Effector CD8-positive, alpha-beta T cell (primary cell): ENCODE data around the gene F2RL1.
"Not testable (repeated sequence)": the region's sequence is repeated elsewhere in the genome, so short reads cannot be mapped to it uniquely, and the experiment has no call there.

ENCODE experiments used
- DNase-seq: peaks from one replicate; lab custom pipeline; 2025; lab: John Stamatoyannopoulos, UW
- total RNA-seq, 4 experiments: gene quantifications; one replicate each; lab custom pipeline; 2026; lab: John Stamatoyannopoulos, UW

F2RL1 gene
- total RNA-seq: 3.6 to 12.2 (median 6.6) reads per million in 4 experiments

- DNase-seq: peak; percentile 31
Observed at GRCh38 chr5:76818844-76819831, at the start of gene F2RL1. Gene F2RL1, plus strand, starts transcription at chr5:76819030. Its CDS starts 153 bp downstream, at chr5:76819183.

- DNase-seq: not testable (repeated sequence)
Observed at GRCh38 chr5:76771041-76771440, 47.8 kb upstream of the F2RL1 start.

GRCh38 chr5:76771705-76772405, 47.0 kb upstream of the F2RL1 start:
- DNase-seq: no peak

GRCh38 chr5:76775921-76776320, 42.9 kb upstream of the F2RL1 start:
- no peak for DNase-seq

GRCh38 chr5:76776391-76776790, 42.4 kb upstream of the F2RL1 start:
- DNase-seq: no peak

- DNase-seq: not testable (repeated sequence)
Observed at GRCh38 chr5:76780616-76781015, 38.2 kb upstream of the F2RL1 start.

GRCh38 chr5:76781775-76782174, 37.1 kb upstream of the F2RL1 start:
- DNase-seq: no peak

- DNase-seq: no peak
Observed at GRCh38 chr5:76782444-76782843, 36.4 kb upstream of the F2RL1 start.

- DNase-seq: no peak
Observed at GRCh38 chr5:76787237-76787636, 31.6 kb upstream of the F2RL1 start.

- DNase-seq: no peak
Observed at GRCh38 chr5:76788362-76788761, 30.5 kb upstream of the F2RL1 start.

- DNase-seq: not testable (repeated sequence)
Observed at GRCh38 chr5:76789275-76789674, 29.6 kb upstream of the F2RL1 start.

GRCh38 chr5:76789991-76790581, 28.7 kb upstream of the F2RL1 start:
- no peak for DNase-seq

- DNase-seq: no peak
Observed at GRCh38 chr5:76790632-76791290, 28.1 kb upstream of the F2RL1 start.

- no peak for DNase-seq
Observed at GRCh38 chr5:76791461-76791860, 27.4 kb upstream of the F2RL1 start.

- no peak for DNase-seq
Observed at GRCh38 chr5:76794871-76795270, 24.0 kb upstream of the F2RL1 start.

- no peak for DNase-seq
Observed at GRCh38 chr5:76799588-76799987, 19.2 kb upstream of the F2RL1 start.

GRCh38 chr5:76800579-76800978, 18.3 kb upstream of the F2RL1 start:
- no peak for DNase-seq

- DNase-seq: no peak
Observed at GRCh38 chr5:76801159-76801802, 17.5 kb upstream of the F2RL1 start.

- no peak for DNase-seq
Observed at GRCh38 chr5:76801803-76802195, 17.0 kb upstream of the F2RL1 start.

- no peak for DNase-seq
Observed at GRCh38 chr5:76804266-76804665, 14.6 kb upstream of the F2RL1 start.

- no peak for DNase-seq
Observed at GRCh38 chr5:76805821-76806505, 12.9 kb upstream of the F2RL1 start.
